Measurements from ENCODE around the gene UBASH3B.

The UBASH3B gene

GRCh38 chr11:122778148-122778547 is 122.6 kb downstream of the UBASH3B start:
- no peaks in the 10 kb centered on the region for H3K27me3 ChIP-seq (ENCODE audit: control insufficient read depth, insufficient read depth, low read length)
- no peaks in the 10 kb centered on the region for H3K4me1 ChIP-seq (ENCODE audit: control insufficient read depth, insufficient read depth, low read length)
- no peak overlapping the region for H3K4me3 ChIP-seq (ENCODE audit: low read length)
- no peaks in the 10 kb centered on the region for H3K9me3 ChIP-seq (ENCODE audit: control insufficient read depth, low read length)
- H3K36me3 ChIP-seq (ENCODE audit: control insufficient read depth, insufficient read depth, low read length), result no peaks in the 10 kb centered on the region
- H3K9ac ChIP-seq (ENCODE audit: low read length), result no peak overlapping the region

GRCh38 chr11:122779047-122779629 is 123.6 kb downstream of the UBASH3B start:
- Histone ChIP-seq H3K9ac (ENCODE audit: low read length) (no peak overlapping the region), H3K36me3 (ENCODE audit: control insufficient read depth, insufficient read depth, low read length) (no peaks in the 10 kb centered on the region), H3K4me1 (ENCODE audit: control insufficient read depth, insufficient read depth, low read length) (no peaks in the 10 kb centered on the region), H3K9me3 (ENCODE audit: control insufficient read depth, low read length) (no peaks in the 10 kb centered on the region), H3K4me3 (ENCODE audit: low read length) (no peak overlapping the region), H3K27me3 (ENCODE audit: control insufficient read depth, insufficient read depth, low read length) (no peaks in the 10 kb centered on the region)

GRCh38 chr11:122780296-122780949 is 124.9 kb downstream of the UBASH3B start:
- H3K9me3 ChIP-seq (ENCODE audit: control insufficient read depth, low read length), result no peaks in the 10 kb centered on the region
- H3K4me1 ChIP-seq (ENCODE audit: control insufficient read depth, insufficient read depth, low read length), result peaks cover 7% of the 10 kb centered on the region
- no peaks in the 10 kb centered on the region for H3K27me3 ChIP-seq (ENCODE audit: control insufficient read depth, insufficient read depth, low read length)
- H3K36me3 ChIP-seq (ENCODE audit: control insufficient read depth, insufficient read depth, low read length), result no peaks in the 10 kb centered on the region
- no peak overlapping the region for H3K4me3 ChIP-seq (ENCODE audit: low read length)
- H3K9ac ChIP-seq (ENCODE audit: low read length), result no peak overlapping the region

GRCh38 chr11:122781378-122782195 is 126.1 kb downstream of the UBASH3B start:
- H3K4me1 ChIP-seq (ENCODE audit: control insufficient read depth, insufficient read depth, low read length), result peaks cover 7% of the 10 kb centered on the region
- no peaks in the 10 kb centered on the region for H3K9me3 ChIP-seq (ENCODE audit: control insufficient read depth, low read length)
- no peak overlapping the region for H3K4me3 ChIP-seq (ENCODE audit: low read length)
- no peaks in the 10 kb centered on the region for H3K27me3 ChIP-seq (ENCODE audit: control insufficient read depth, insufficient read depth, low read length)
- H3K36me3 ChIP-seq (ENCODE audit: control insufficient read depth, insufficient read depth, low read length), result no peaks in the 10 kb centered on the region
- H3K9ac ChIP-seq (ENCODE audit: low read length), result no peak overlapping the region

GRCh38 chr11:122782222-122782621 is 126.7 kb downstream of the UBASH3B start:
- H3K36me3 ChIP-seq (ENCODE audit: control insufficient read depth, insufficient read depth, low read length), result no peaks in the 10 kb centered on the region
- H3K9me3 ChIP-seq (ENCODE audit: control insufficient read depth, low read length), result no peaks in the 10 kb centered on the region
- H3K27me3 ChIP-seq (ENCODE audit: control insufficient read depth, insufficient read depth, low read length), result no peaks in the 10 kb centered on the region
- H3K4me1 ChIP-seq (ENCODE audit: control insufficient read depth, insufficient read depth, low read length), result peaks cover 7% of the 10 kb centered on the region
- no peak overlapping the region for H3K9ac ChIP-seq (ENCODE audit: low read length)
- no peak overlapping the region for H3K4me3 ChIP-seq (ENCODE audit: low read length)

- H3K4me1 ChIP-seq (ENCODE audit: control insufficient read depth, insufficient read depth, low read length), result peaks cover 7% of the 10 kb centered on the region
- no peak overlapping the region for H3K4me3 ChIP-seq (ENCODE audit: low read length)
- H3K27me3 ChIP-seq (ENCODE audit: control insufficient read depth, insufficient read depth, low read length), result no peaks in the 10 kb centered on the region
- no peak overlapping the region for H3K9ac ChIP-seq (ENCODE audit: low read length)
- no peaks in the 10 kb centered on the region for H3K9me3 ChIP-seq (ENCODE audit: control insufficient read depth, low read length)
- no peaks in the 10 kb centered on the region for H3K36me3 ChIP-seq (ENCODE audit: control insufficient read depth, insufficient read depth, low read length)
Observed at GRCh38 chr11:122784325-122784955, 128.9 kb downstream of the UBASH3B start.

- no peak overlapping the region for H3K9ac ChIP-seq (ENCODE audit: low read length)
- no peak overlapping the region for H3K4me3 ChIP-seq (ENCODE audit: low read length)
- peaks cover 7% of the 10 kb centered on the region for H3K4me1 ChIP-seq (ENCODE audit: control insufficient read depth, insufficient read depth, low read length)
- no peaks in the 10 kb centered on the region for H3K27me3 ChIP-seq (ENCODE audit: control insufficient read depth, insufficient read depth, low read length)
- no peaks in the 10 kb centered on the region for H3K9me3 ChIP-seq (ENCODE audit: control insufficient read depth, low read length)
- H3K36me3 ChIP-seq (ENCODE audit: control insufficient read depth, insufficient read depth, low read length), result no peaks in the 10 kb centered on the region
Observed at GRCh38 chr11:122785031-122785541, 129.6 kb downstream of the UBASH3B start.

GRCh38 chr11:122786896-122787295 is 131.4 kb downstream of the UBASH3B start:
- Histone ChIP-seq H3K4me3 (ENCODE audit: low read length) (no peak overlapping the region), H3K27me3 (ENCODE audit: control insufficient read depth, insufficient read depth, low read length) (no peaks in the 10 kb centered on the region), H3K4me1 (ENCODE audit: control insufficient read depth, insufficient read depth, low read length) (peaks cover 7% of the 10 kb centered on the region), H3K9ac (ENCODE audit: low read length) (no peak overlapping the region), H3K9me3 (ENCODE audit: control insufficient read depth, low read length) (no peaks in the 10 kb centered on the region), H3K36me3 (ENCODE audit: control insufficient read depth, insufficient read depth, low read length) (no peaks in the 10 kb centered on the region)

GRCh38 chr11:122788781-122789535 is 133.4 kb downstream of the UBASH3B start:
- Histone ChIP-seq H3K9ac (ENCODE audit: low read length) (no peak overlapping the region), H3K36me3 (ENCODE audit: control insufficient read depth, insufficient read depth, low read length) (no peaks in the 10 kb centered on the region), H3K4me1 (ENCODE audit: control insufficient read depth, insufficient read depth, low read length) (peaks cover 7% of the 10 kb centered on the region), H3K27me3 (ENCODE audit: control insufficient read depth, insufficient read depth, low read length) (no peaks in the 10 kb centered on the region), H3K9me3 (ENCODE audit: control insufficient read depth, low read length) (no peaks in the 10 kb centered on the region), H3K4me3 (ENCODE audit: low read length) (no peak overlapping the region)

- no peaks in the 10 kb centered on the region for H3K36me3 ChIP-seq (ENCODE audit: control insufficient read depth, insufficient read depth, low read length)
- H3K27me3 ChIP-seq (ENCODE audit: control insufficient read depth, insufficient read depth, low read length), result no peaks in the 10 kb centered on the region
- H3K4me3 ChIP-seq (ENCODE audit: low read length), result no peak overlapping the region
- H3K9me3 ChIP-seq (ENCODE audit: control insufficient read depth, low read length), result no peaks in the 10 kb centered on the region
- H3K9ac ChIP-seq (ENCODE audit: low read length), result no peak overlapping the region
- H3K4me1 ChIP-seq (ENCODE audit: control insufficient read depth, insufficient read depth, low read length), result peaks cover 2% of the 10 kb centered on the region
Observed at GRCh38 chr11:122789907-122790306, 134.4 kb downstream of the UBASH3B start.

GRCh38 chr11:122791411-122791810 is 135.9 kb downstream of the UBASH3B start:
- no peak overlapping the region for H3K9ac ChIP-seq (ENCODE audit: low read length)
- H3K4me3 ChIP-seq (ENCODE audit: low read length), result no peak overlapping the region
- no peaks in the 10 kb centered on the region for H3K36me3 ChIP-seq (ENCODE audit: control insufficient read depth, insufficient read depth, low read length)
- no peaks in the 10 kb centered on the region for H3K4me1 ChIP-seq (ENCODE audit: control insufficient read depth, insufficient read depth, low read length)
- H3K27me3 ChIP-seq (ENCODE audit: control insufficient read depth, insufficient read depth, low read length), result no peaks in the 10 kb centered on the region
- H3K9me3 ChIP-seq (ENCODE audit: control insufficient read depth, low read length), result no peaks in the 10 kb centered on the region
